K562 treated with DMSO at 1 percent for 12 hours (cell line): ENCODE data around the gene OR5H6. TPM values are rescaled to one million over a fixed set of nuclear protein-coding genes. Genes with fewer than 3 reads are reported as not detected.

Source experiments
- total RNA-seq: library from RNA; unstranded; fragments of 300-600 nt; gene quantifications from 2 replicates; pipeline ENCODE4 v1.2.3, GENCODE V29; 2022; ENCODE audit not compliant: insufficient read depth

The OR5H6 gene
- not detected in 2 replicates for total RNA-seq

GRCh38 chr3:98263944-98264343, at the start of gene OR5H6:
OR5H6 (plus strand) TSS chr3:98264244; CDS start chr3:98264333, 89 bp downstream.

GRCh38 chr3:98282205-98282604, 18.2 kb downstream of the OR5H6 start, which contains the start of gene OR5H2:
OR5H2 (plus strand) TSS chr3:98282505; CDS start chr3:98282903, 398 bp downstream.

Other genes with a start within 250 kb of the OR5H6 start
- not detected in 2 replicates for gene GABRR3, start 228.9 kb upstream of the OR5H6 start, total RNA-seq
- gene OR5AC2, start 177.1 kb upstream of the OR5H6 start, total RNA-seq = not detected in 2 replicates
- not detected in 2 replicates for gene OR5H1, start 133.5 kb upstream of the OR5H6 start, total RNA-seq
- gene OR5H14, start 116.8 kb upstream of the OR5H6 start, total RNA-seq = not detected in 2 replicates
- gene OR5H15, start 97.5 kb upstream of the OR5H6 start, total RNA-seq = not detected in 2 replicates
- not detected in 2 replicates for gene OR5H2, start 18.3 kb downstream of the OR5H6 start, total RNA-seq
- gene OR5K4, start 89.6 kb downstream of the OR5H6 start, total RNA-seq = not detected in 2 replicates
- gene OR5K3, start 126.4 kb downstream of the OR5H6 start, total RNA-seq = not detected in 2 replicates
- gene OR5K1, start 199.0 kb downstream of the OR5H6 start, total RNA-seq = not detected in 2 replicates
- gene OR5K2, start 233.4 kb downstream of the OR5H6 start, total RNA-seq = not detected in 2 replicates